ENCODE measurements around the gene CFH.

The CFH gene

DNA sequence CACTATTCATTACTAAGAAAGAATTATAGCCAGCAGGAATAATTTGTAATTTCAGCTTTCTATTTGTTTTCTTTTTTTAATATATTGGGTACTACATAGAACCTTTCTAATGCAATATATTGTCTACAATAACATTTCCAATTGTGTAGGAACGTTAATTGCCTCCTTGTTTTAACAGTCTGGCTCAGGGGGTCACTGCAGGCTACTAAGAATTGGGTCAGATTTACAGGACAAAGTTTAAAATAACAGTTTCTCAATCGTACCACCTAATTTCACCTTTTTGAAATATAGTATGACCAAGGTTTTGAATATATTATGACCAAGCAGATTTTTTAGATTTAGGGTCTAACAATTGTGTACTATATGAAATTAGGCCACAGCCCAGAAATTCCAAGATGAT lies 2.4 kb downstream of the CFH start:
- TF ChIP-seq POLR2AphosphoS5 (IDR thresholded peaks at IDR 0.05; ENCODE audit: low read depth, low read length) (no peak), SIN3A (IDR thresholded peaks at IDR 0.05; ENCODE audit: borderline replicate concordance, insufficient read depth, low read length) (no peak), FOXP2 (optimal IDR thresholded peaks at IDR 0.05; ENCODE audit: borderline replicate concordance, extremely low read depth, extremely low read length, insufficient read depth) (no peak), TAF1 (IDR thresholded peaks at IDR 0.05; ENCODE audit: borderline replicate concordance, insufficient read depth, low read length) (no peak)
- TF ChIP-seq, protein P1, sequence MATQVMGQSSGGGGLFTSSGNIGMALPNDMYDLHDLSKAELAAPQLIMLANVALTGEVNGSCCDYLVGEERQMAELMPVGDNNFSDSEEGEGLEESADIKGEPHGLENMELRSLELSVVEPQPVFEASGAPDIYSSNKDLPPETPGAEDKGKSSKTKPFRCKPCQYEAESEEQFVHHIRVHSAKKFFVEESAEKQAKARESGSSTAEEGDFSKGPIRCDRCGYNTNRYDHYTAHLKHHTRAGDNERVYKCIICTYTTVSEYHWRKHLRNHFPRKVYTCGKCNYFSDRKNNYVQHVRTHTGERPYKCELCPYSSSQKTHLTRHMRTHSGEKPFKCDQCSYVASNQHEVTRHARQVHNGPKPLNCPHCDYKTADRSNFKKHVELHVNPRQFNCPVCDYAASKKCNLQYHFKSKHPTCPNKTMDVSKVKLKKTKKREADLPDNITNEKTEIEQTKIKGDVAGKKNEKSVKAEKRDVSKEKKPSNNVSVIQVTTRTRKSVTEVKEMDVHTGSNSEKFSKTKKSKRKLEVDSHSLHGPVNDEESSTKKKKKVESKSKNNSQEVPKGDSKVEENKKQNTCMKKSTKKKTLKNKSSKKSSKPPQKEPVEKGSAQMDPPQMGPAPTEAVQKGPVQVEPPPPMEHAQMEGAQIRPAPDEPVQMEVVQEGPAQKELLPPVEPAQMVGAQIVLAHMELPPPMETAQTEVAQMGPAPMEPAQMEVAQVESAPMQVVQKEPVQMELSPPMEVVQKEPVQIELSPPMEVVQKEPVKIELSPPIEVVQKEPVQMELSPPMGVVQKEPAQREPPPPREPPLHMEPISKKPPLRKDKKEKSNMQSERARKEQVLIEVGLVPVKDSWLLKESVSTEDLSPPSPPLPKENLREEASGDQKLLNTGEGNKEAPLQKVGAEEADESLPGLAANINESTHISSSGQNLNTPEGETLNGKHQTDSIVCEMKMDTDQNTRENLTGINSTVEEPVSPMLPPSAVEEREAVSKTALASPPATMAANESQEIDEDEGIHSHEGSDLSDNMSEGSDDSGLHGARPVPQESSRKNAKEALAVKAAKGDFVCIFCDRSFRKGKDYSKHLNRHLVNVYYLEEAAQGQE (IDR thresholded peaks at IDR 0.05; ENCODE audit: insufficient read depth in 1 of 2, low read depth in 2 of 2, low read length in 2 of 2), result no peak

DNA sequence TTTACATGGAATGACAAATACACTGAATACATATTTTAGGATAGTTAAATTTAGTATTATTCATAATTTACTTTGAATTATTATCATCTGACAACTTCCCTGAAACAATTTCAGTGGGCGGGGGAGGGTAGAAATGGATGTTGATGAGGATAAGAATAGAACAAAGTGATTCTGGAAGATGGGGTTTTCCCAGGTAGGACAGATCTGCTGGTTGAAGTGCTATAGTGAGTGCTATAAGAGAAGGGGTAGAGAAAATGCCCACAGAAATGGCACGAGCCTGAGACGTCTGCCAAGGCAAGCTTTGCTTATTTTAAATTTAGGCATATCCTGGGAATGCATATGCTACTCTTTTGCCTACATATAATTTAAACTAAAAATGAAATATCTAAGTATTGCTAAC lies 3.2 kb downstream of the CFH start:
- TF ChIP-seq SIN3A (IDR thresholded peaks at IDR 0.05; ENCODE audit: borderline replicate concordance, insufficient read depth, low read length) (no peak), POLR2AphosphoS5 (IDR thresholded peaks at IDR 0.05; ENCODE audit: low read depth, low read length) (no peak), FOXP2 (optimal IDR thresholded peaks at IDR 0.05; ENCODE audit: borderline replicate concordance, extremely low read depth, extremely low read length, insufficient read depth) (no peak), TAF1 (IDR thresholded peaks at IDR 0.05; ENCODE audit: borderline replicate concordance, insufficient read depth, low read length) (no peak)
- TF ChIP-seq, protein P1 (IDR thresholded peaks at IDR 0.05; ENCODE audit: insufficient read depth in 1 of 2, low read depth in 2 of 2, low read length in 2 of 2), result no peak

DNA sequence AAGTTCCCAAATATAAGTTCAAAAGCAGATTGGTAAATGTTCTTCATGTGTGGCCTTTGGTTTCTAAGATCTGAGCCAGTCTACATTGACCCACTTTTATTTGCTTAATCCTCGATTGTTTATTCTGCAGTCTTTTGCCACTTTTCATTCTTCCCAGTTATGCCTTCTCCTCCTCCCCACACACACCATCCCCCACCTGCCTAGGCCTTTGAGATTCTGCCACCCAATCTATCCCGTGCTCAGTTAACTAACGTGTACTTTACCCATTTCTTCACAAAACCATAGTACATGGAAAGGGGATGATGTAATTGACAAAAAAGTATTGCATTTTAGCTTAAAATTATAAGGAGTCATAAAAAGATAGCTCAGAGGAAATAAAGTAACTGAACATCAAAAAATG lies 3.7 kb downstream of the CFH start:
- TF ChIP-seq, protein P1 (IDR thresholded peaks at IDR 0.05; ENCODE audit: insufficient read depth in 1 of 2, low read depth in 2 of 2, low read length in 2 of 2), result no peak
- TF ChIP-seq POLR2AphosphoS5 (IDR thresholded peaks at IDR 0.05; ENCODE audit: low read depth, low read length) (no peak), SIN3A (IDR thresholded peaks at IDR 0.05; ENCODE audit: borderline replicate concordance, insufficient read depth, low read length) (no peak), FOXP2 (optimal IDR thresholded peaks at IDR 0.05; ENCODE audit: borderline replicate concordance, extremely low read depth, extremely low read length, insufficient read depth) (no peak), TAF1 (IDR thresholded peaks at IDR 0.05; ENCODE audit: borderline replicate concordance, insufficient read depth, low read length) (no peak)

DNA sequence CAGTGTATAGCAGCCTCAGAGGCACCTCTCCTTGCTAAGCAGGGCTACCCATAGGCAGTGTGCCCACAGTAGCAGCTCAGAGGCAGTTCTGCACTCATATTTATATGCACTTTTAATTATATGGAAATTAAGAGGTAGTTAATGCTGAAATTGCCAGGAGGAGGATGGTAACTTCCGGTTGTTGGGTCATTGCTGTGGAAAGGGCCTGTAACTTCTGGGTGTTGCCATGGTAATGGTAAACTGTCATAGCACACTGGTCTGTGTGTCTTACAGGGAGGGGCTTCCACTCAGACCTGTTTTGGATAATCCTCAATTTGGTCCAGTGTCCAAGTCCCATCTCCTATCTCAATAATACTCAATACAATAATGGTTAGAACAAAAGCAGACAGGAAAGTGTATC lies 7.6 kb downstream of the CFH start:
- TF ChIP-seq SIN3A (IDR thresholded peaks at IDR 0.05; ENCODE audit: borderline replicate concordance, insufficient read depth, low read length) (no peak), TAF1 (IDR thresholded peaks at IDR 0.05; ENCODE audit: borderline replicate concordance, insufficient read depth, low read length) (no peak), FOXP2 (optimal IDR thresholded peaks at IDR 0.05; ENCODE audit: borderline replicate concordance, extremely low read depth, extremely low read length, insufficient read depth) (no peak), POLR2AphosphoS5 (IDR thresholded peaks at IDR 0.05; ENCODE audit: low read depth, low read length) (no peak)
- TF ChIP-seq, protein P1 (IDR thresholded peaks at IDR 0.05; ENCODE audit: insufficient read depth in 1 of 2, low read depth in 2 of 2, low read length in 2 of 2), result no peak

DNA sequence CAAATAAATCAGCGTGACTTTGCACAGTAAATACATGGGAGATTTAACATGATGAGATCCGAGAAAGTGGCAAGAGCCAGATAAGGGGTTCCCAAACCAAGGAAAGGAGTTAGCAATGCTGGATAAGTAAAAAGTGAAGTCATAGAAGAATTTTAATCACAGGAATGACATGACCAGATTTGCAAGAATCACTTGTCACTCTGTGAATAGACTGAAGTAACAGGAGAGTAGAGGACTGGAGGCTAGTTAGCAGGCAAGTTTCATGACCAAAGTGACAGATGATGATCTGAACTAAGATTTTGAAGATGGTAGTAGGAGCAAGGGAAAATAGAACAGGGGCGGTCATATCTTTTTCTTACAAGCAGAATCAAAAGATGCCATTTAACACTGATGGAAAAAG lies 8.4 kb downstream of the CFH start:
- TF ChIP-seq FOXP2 (optimal IDR thresholded peaks at IDR 0.05; ENCODE audit: borderline replicate concordance, extremely low read depth, extremely low read length, insufficient read depth), result no peak
- TF ChIP-seq, protein P1 (IDR thresholded peaks at IDR 0.05; ENCODE audit: insufficient read depth in 1 of 2, low read depth in 2 of 2, low read length in 2 of 2), result no peak
- TF ChIP-seq POLR2AphosphoS5 (IDR thresholded peaks at IDR 0.05; ENCODE audit: low read depth, low read length), result no peak
- no peak for TF ChIP-seq TAF1 (IDR thresholded peaks at IDR 0.05; ENCODE audit: borderline replicate concordance, insufficient read depth, low read length)
- no peak for TF ChIP-seq SIN3A (IDR thresholded peaks at IDR 0.05; ENCODE audit: borderline replicate concordance, insufficient read depth, low read length)

All from PFSK-1 (cell line).